ENCODE results near the gene NAV3. TPM values are rescaled to one million over a fixed set of nuclear protein-coding genes. Genes with fewer than 3 reads are reported as not detected.
"Not testable (repeated sequence)": the region's sequence is repeated elsewhere in the genome, so short reads cannot be mapped to it uniquely, and the experiment has no call there.

NAV3 gene
- total RNA-seq, 2 experiments from 2014 or later: not detected

DNA sequence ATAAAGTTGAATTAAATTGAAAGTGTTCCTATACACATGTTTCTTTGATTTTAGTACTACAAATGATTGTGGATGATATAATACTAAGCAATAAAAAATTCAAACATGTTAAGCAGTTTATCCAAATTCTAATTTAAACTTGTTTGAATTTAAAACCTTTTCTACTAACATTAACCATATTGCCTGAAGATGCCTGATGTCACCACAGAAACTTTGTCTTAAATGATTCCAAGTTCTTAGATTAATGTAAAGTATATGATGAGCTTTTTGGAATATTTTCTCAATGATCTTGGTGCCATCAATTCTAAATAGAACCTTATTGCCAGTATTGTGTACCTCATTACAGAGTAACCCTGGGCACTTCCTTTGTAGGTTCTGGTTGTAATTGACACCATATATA is 259.6 kb downstream of the NAV3 start:
- no peaks in the 10 kb centered on the region for H3K4me1 Mint-ChIP-seq (ENCODE audit: low read depth)
- ATAC-seq (no peak), DNase-seq (no peak)
- H3K9me3 Mint-ChIP-seq (ENCODE audit: insufficient read depth): peaks cover 5% of the 10 kb centered on the region
- POLR2A ChIA-PET: no interaction called here
- H3K27me3 Mint-ChIP-seq (ENCODE audit: low read depth): no peaks in the 10 kb centered on the region
- no peaks in the 10 kb centered on the region for H3K36me3 Mint-ChIP-seq (ENCODE audit: low read depth)
- no peak overlapping the region for H3K27ac Mint-ChIP-seq
- H3K4me3 Mint-ChIP-seq: no peak overlapping the region
- CTCF ChIA-PET: no interaction called here

DNA sequence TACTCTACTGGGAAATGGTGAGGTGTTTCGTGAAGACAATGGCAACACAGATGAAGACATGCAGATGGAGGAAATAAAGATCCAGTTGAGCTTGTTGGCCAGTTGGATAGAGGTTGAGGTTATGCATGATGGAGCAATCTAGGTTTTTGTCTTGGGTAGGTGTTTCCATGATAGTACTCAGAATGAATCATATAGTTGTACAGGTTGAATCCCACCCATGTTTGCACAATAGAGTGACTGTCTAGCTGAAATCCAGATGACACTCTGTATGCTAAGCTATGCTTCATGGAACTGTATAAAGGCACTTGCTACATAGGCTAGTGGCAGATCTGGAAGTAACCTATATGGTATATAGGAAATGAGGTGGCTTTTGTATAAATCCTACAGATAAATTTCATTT is 264.9 kb downstream of the NAV3 start:
- DNase-seq (no peak), ATAC-seq (no peak)
- Mint-ChIP-seq H3K4me1 (ENCODE audit: low read depth) (no peaks in the 10 kb centered on the region), H3K27me3 (ENCODE audit: low read depth) (no peaks in the 10 kb centered on the region), H3K4me3 (no peak overlapping the region), H3K27ac (no peak overlapping the region), H3K9me3 (ENCODE audit: insufficient read depth) (peaks cover 5% of the 10 kb centered on the region), H3K36me3 (ENCODE audit: low read depth) (no peaks in the 10 kb centered on the region)
- ChIA-PET CTCF (no interaction called here), POLR2A (no interaction called here)

DNA sequence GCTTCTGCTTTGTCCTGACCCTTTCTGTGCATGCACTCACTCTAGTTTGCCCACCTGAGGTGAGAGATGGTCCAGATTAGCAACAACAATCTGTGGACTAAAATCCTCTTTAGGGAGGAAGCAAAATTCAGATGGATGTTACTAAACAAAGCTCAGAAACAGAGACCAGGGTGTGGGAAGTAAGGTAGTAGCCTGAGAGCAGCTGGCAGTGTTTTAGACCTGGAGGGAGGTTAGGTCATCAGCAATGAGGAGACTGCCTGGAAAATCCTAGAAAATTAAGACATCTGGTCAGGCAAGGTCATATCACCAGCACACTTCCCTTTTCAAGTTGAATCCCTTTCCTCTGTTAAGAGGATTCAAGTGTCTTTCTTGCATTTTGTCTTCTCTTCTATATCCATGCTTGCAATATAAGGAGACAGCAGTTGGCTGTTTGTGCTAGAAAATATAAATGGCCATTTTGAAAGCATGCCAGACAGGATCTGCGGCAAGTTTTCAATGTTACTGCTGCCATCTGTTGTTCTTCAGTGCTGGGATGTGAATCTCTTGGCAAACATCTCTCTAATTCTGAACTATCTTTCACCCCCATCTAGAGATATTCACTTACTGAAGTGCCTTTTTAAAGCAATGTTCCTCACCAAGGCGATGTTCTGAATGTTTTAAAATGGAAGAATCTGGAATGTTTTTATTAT is 266.4 kb downstream of the NAV3 start:
- Mint-ChIP-seq H3K36me3 (ENCODE audit: low read depth) (no peaks in the 10 kb centered on the region), H3K4me1 (ENCODE audit: low read depth) (no peaks in the 10 kb centered on the region), H3K27ac (no peak overlapping the region), H3K9me3 (ENCODE audit: insufficient read depth) (peaks cover 1% of the 10 kb centered on the region), H3K27me3 (ENCODE audit: low read depth) (no peaks in the 10 kb centered on the region), H3K4me3 (no peak overlapping the region)
- ATAC-seq (no peak), DNase-seq (no peak)
- ChIA-PET CTCF (no interaction called here), POLR2A (no interaction called here)

DNA sequence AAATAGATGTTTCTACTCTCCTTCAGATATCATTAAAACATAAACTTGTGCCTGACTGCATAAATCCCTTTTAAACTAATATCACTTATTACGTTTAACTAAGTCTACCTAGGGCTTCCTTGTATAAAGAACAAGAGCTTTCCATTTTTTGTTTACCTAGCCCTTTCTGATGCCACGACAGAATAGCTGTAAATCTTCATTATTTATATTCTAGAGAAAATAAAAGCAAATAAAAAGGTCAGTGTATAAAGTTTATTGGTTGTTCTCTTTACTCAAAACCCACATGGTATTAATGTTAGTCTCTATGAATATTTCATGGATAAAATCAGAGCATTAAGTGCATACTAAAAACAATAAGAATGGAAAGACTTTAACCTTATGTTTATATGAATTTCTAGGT is 269.1 kb downstream of the NAV3 start:
- CTCF ChIA-PET: no interaction called here
- Mint-ChIP-seq H3K4me1 (ENCODE audit: low read depth) (no peaks in the 10 kb centered on the region), H3K36me3 (ENCODE audit: low read depth) (no peaks in the 10 kb centered on the region), H3K9me3 (ENCODE audit: insufficient read depth) (peaks cover 9% of the 10 kb centered on the region), H3K27ac (no peak overlapping the region), H3K4me3 (no peak overlapping the region), H3K27me3 (ENCODE audit: low read depth) (no peaks in the 10 kb centered on the region)
- no peak for DNase-seq
- ATAC-seq: no peak
- POLR2A ChIA-PET: no interaction called here

DNA sequence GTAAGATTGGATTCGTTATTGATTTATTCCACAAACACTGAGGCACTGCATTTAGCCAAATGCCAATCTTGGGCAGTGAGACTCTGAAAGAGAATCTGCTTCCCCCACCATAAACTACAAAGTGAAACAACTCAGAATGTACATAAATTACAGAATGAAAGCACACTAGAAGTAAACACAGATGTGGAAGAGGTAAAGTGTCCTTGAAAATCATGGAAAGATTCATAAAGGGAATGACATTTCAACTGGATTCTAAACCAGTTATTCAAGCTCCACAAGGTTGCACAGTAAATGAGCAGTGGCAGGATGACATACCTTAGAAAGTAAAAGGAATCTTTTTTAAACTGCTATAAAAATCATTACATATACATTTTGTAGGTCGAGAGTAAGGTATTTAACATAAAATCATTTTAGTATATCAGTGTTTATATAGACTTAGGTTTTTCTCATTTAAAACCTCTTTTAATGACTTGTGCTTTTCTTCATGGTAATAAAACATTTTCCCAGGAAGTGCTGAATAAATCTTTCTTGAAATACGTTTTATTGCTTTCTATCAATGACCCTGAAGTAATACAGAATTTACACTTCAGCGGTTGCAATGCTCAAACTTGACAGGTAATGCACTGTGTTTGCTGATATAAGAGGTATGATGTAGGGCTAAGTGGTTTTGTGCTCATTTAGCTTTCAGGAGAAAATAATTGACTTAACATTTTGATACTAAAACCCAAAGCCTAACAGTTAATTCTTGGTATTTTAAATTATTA is 270.6 kb downstream of the NAV3 start:
- H3K4me1 Mint-ChIP-seq (ENCODE audit: low read depth): no peaks in the 10 kb centered on the region
- DNase-seq (no peak), ATAC-seq (no peak)
- CTCF ChIA-PET: no interaction called here
- no peaks in the 10 kb centered on the region for H3K27me3 Mint-ChIP-seq (ENCODE audit: low read depth)
- H3K27ac Mint-ChIP-seq: no peak overlapping the region
- POLR2A ChIA-PET: no interaction called here
- no peaks in the 10 kb centered on the region for H3K36me3 Mint-ChIP-seq (ENCODE audit: low read depth)
- no peak overlapping the region for H3K4me3 Mint-ChIP-seq
- peaks cover 9% of the 10 kb centered on the region for H3K9me3 Mint-ChIP-seq (ENCODE audit: insufficient read depth)

DNA sequence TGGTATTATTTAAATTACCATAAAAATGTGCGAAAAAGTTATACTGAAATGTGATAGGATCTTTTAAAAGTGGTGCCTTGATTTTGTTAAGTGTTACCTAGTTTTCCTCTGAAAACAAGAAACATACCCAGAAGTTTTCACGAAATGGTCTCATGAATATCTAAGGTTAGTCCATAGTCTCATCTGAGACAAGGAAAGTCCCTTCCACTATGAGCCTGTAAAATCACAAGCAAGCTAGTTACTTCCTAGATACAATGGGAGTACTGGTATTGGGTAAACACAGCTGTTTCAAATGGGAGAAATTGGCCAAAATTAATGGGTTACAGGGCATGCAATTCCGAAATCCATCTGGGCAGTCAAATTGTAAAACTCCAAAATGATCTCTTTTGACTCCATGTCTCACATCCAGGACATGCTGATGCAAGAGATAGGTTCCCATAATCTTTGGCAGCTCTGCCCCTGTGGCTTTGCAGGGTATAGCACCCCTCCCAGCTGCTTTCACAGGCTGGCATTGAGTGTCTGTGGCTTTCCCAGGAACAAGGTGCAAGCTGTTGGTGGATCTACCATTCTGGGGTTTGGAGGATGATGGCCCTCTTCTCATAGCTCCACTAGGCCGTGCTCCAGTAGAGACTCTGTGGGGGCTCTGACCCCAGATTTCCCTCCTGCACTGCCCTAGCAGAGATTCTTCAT is 271.4 kb downstream of the NAV3 start:
- Mint-ChIP-seq H3K9me3 (ENCODE audit: insufficient read depth) (peaks cover 9% of the 10 kb centered on the region), H3K27ac (no peak overlapping the region), H3K27me3 (ENCODE audit: low read depth) (no peaks in the 10 kb centered on the region), H3K4me1 (ENCODE audit: low read depth) (no peaks in the 10 kb centered on the region), H3K36me3 (ENCODE audit: low read depth) (no peaks in the 10 kb centered on the region), H3K4me3 (no peak overlapping the region)
- POLR2A ChIA-PET: no interaction called here
- CTCF ChIA-PET: no interaction called here
- ATAC-seq (no peak), DNase-seq (no peak)

DNA sequence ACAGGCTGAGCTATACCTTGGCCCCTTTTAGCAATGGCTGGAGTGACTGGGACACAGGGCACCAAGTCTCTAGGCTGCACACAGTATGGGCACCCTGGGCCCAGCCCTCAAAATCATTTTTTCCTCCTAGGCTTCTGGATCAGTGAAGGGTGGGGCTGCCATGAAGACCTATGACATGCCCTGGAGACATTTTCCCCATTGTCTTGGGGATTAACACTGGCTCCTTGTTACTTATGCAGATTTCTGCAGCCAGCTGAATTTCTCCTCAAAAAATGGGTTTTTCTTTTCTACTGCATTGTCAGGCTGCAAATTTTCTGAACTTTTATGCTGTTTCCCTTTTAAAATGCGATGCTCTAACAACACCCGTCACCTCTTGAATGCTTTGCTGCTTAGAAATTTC is 272.1 kb downstream of the NAV3 start:
- CTCF ChIA-PET; POLR2A ChIA-PET; DNase-seq; H3K4me3 Mint-ChIP-seq; ATAC-seq; H3K36me3 Mint-ChIP-seq (ENCODE audit: low read depth); H3K9me3 Mint-ChIP-seq (ENCODE audit: insufficient read depth); H3K4me1 Mint-ChIP-seq (ENCODE audit: low read depth); H3K27me3 Mint-ChIP-seq (ENCODE audit: low read depth); H3K27ac Mint-ChIP-seq: not testable (repeated sequence)

DNA sequence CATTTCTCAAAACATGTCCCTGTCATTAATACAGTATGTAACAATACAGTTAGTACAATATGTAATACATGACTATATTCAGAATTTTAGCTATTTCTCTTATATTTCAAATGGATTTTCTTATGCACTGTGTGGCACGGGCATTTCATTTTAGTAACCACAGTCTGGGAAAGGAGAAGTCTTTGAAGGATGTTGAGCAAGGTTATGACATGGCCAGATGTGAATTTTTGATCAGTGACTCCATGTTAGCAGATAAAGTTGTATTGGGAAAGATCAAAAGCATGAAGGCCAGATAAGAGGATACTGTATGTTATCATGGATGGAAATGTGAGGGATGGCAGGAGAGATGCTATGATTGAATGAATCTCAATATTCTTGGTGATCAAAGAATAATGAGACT is 285.2 kb downstream of the NAV3 start:
- no peak for DNase-seq
- ATAC-seq: no peak
- Mint-ChIP-seq H3K27ac (no peak overlapping the region), H3K4me3 (no peak overlapping the region), H3K27me3 (ENCODE audit: low read depth) (no peaks in the 10 kb centered on the region), H3K4me1 (ENCODE audit: low read depth) (no peaks in the 10 kb centered on the region), H3K36me3 (ENCODE audit: low read depth) (no peaks in the 10 kb centered on the region), H3K9me3 (ENCODE audit: insufficient read depth) (no peaks in the 10 kb centered on the region)
- ChIA-PET POLR2A (no interaction called here), CTCF (no interaction called here)

DNA sequence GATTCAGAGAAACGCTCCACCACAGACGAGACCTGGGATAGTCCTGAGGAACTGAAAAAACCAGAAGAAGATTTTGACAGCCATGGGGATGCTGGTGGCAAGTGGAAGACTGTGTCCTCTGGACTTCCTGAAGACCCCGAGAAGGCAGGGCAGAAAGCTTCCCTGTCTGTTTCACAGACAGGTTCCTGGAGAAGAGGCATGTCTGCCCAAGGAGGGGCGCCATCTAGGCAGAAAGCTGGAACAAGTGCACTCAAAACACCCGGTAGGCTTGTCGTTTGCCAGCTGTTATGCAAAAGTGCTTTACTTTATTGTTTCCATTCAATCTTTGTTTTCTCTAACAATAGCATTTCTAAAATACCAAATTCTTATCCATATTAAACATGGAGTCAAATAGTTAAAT is 287.3 kb downstream of the NAV3 start:
- Mint-ChIP-seq H3K27ac (no peak overlapping the region), H3K9me3 (ENCODE audit: insufficient read depth) (no peaks in the 10 kb centered on the region), H3K36me3 (ENCODE audit: low read depth) (no peaks in the 10 kb centered on the region), H3K27me3 (ENCODE audit: low read depth) (no peaks in the 10 kb centered on the region), H3K4me1 (ENCODE audit: low read depth) (no peaks in the 10 kb centered on the region), H3K4me3 (no peak overlapping the region)
- no peak for DNase-seq
- POLR2A ChIA-PET: no interaction called here
- ATAC-seq: no peak
- CTCF ChIA-PET: no interaction called here

DNA sequence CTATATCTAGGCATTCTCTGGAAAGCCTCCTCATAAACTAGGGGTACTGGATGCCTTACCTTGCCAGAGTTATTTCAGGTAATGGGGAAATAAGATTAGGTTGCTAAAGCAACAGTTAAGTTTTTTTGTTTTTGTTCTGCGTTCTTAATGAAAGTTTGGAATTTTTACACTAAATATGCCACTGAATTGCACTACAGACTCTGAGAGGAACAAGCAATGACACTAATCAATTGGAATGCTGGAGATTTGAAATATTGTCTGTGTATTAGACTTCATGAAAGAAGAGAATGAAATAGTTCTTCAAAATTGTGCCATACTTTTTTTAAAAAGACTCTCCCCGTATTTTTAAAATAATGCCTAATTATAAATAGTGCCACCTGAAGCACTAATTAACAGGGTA is 287.8 kb downstream of the NAV3 start:
- Mint-ChIP-seq H3K4me3 (no peak overlapping the region), H3K27ac (no peak overlapping the region), H3K9me3 (ENCODE audit: insufficient read depth) (no peaks in the 10 kb centered on the region), H3K27me3 (ENCODE audit: low read depth) (no peaks in the 10 kb centered on the region), H3K4me1 (ENCODE audit: low read depth) (no peaks in the 10 kb centered on the region), H3K36me3 (ENCODE audit: low read depth) (no peaks in the 10 kb centered on the region)
- POLR2A ChIA-PET: no interaction called here
- CTCF ChIA-PET: no interaction called here
- DNase-seq: no peak
- no peak for ATAC-seq

DNA sequence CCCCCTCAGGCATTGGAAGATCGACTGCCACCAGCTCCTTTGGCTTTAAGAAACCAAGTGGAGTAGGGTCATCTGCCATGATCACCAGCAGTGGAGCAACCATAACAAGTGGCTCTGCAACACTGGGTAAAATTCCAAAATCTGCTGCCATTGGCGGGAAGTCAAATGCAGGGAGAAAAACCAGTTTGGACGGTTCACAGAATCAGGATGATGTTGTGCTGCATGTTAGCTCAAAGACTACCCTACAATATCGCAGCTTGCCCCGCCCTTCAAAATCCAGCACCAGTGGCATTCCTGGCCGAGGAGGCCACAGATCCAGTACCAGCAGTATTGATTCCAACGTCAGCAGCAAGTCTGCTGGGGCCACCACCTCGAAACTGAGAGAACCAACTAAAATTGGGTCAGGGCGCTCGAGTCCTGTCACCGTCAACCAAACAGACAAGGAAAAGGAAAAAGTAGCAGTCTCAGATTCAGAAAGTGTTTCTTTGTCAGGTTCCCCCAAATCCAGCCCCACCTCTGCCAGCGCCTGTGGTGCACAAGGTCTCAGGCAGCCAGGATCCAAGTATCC is 288.7 kb downstream of the NAV3 start:
- no peaks in the 10 kb centered on the region for H3K9me3 Mint-ChIP-seq (ENCODE audit: insufficient read depth)
- no peak for DNase-seq
- H3K4me3 Mint-ChIP-seq: no peak overlapping the region
- ChIA-PET POLR2A (no interaction called here), CTCF (no interaction called here)
- no peaks in the 10 kb centered on the region for H3K27me3 Mint-ChIP-seq (ENCODE audit: low read depth)
- no peak for ATAC-seq
- H3K4me1 Mint-ChIP-seq (ENCODE audit: low read depth): no peaks in the 10 kb centered on the region
- no peaks in the 10 kb centered on the region for H3K36me3 Mint-ChIP-seq (ENCODE audit: low read depth)
- H3K27ac Mint-ChIP-seq: no peak overlapping the region

DNA sequence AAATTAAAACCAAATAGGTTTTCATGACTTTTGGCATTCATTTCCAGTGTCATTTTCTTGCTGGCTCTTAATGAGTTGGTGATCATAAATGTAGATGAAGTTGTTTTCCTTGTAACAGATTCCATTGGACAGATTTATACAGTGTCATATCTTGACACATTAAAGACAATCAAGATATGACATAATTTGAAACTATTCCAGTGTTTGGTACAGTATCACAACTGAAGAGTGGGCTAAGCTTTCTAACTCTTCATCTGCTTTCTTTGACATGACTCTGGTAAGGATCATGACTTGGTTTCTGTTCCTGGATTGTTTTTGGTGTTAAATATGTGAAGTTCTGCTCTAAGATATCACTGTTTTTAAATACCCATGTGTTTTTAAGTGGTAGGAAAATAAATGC is 289.6 kb downstream of the NAV3 start:
- ChIA-PET POLR2A (no interaction called here), CTCF (no interaction called here)
- DNase-seq: no peak
- H3K27ac Mint-ChIP-seq: no peak overlapping the region
- H3K4me1 Mint-ChIP-seq (ENCODE audit: low read depth): no peaks in the 10 kb centered on the region
- ATAC-seq: no peak
- no peaks in the 10 kb centered on the region for H3K9me3 Mint-ChIP-seq (ENCODE audit: insufficient read depth)
- no peaks in the 10 kb centered on the region for H3K36me3 Mint-ChIP-seq (ENCODE audit: low read depth)
- no peaks in the 10 kb centered on the region for H3K27me3 Mint-ChIP-seq (ENCODE audit: low read depth)
- no peak overlapping the region for H3K4me3 Mint-ChIP-seq

All from activated CD8-positive, alpha-beta T cell treated with anti-CD3 and anti-CD28 coated beads, Interleukin-2, amount 10 ng/mL, durations not matched to agents 7 days and 5 days (primary cell).